GM18907 (cell line): ENCODE measurements around the gene CASTOR1.

Experiments
- ATAC-seq: cut with Tn5 transposase; IDR thresholded peaks from one replicate; pipeline ENCODE4 v1.9.1; 2021; ENCODE audit warnings: mild to moderate bottlenecking, moderate library complexity; ENCODE audit not compliant: unreplicated experiment

Gene CASTOR1

DNA sequence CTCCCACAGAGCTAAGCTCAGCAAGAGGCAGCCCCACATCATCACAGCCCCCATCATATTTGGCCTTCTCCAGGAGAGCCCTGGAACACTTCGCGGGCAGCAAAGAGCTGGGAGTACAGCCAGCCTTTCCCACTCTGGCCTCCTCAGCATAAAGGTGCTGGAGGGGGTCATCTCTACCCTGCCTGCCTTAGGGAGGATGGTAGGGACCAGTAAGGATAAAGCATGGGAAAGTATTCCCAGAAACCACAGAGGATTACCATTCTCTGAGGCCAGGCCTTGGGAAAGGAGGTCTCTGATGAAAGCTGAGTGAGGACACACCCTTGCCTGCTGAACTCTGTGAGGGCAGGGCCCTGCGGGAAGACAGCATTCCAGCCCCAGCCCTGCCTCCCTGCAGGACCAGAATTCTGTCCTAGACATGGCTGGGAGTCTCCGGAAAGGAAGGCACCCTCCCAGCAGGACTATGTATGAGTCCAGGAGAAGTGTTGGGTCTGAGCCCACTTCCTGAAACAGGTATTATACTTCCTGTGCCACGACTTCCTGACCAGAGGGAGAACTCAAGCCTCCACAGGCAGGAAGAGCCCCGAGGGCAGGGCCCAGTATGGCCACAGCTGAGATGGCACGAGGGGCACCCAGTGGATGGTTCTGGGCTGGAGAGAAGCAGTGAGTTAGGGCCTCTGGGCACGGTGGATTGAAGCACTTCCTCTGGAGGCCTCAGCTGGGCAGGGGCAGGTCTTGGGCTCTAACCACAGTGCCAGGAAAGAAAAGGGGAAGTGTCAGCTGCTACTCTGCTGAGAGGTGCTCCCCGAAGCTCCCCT lies 12.9 kb upstream of the CASTOR1 start:
- no peak for ATAC-seq

DNA sequence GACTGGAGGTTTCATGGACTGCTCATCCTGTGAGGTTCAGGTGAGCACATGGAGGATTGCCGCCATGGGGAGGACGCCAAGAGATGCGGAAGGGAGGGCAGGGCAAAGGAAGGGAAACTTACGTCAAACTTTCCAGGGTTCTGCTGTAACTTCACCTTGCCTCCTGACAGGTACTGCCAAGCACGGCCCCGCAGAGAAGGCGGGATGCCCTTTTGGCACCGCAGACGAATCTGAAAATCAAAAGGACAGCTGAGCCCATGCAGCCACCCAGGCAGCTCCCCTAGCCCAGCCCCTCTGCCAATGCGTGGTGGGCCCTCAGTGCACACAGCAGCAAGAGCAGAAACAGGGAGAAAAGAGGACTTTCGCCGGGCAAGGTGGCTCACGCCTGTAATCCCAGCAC lies 10.0 kb upstream of the CASTOR1 start:
- ATAC-seq, result no peak

DNA sequence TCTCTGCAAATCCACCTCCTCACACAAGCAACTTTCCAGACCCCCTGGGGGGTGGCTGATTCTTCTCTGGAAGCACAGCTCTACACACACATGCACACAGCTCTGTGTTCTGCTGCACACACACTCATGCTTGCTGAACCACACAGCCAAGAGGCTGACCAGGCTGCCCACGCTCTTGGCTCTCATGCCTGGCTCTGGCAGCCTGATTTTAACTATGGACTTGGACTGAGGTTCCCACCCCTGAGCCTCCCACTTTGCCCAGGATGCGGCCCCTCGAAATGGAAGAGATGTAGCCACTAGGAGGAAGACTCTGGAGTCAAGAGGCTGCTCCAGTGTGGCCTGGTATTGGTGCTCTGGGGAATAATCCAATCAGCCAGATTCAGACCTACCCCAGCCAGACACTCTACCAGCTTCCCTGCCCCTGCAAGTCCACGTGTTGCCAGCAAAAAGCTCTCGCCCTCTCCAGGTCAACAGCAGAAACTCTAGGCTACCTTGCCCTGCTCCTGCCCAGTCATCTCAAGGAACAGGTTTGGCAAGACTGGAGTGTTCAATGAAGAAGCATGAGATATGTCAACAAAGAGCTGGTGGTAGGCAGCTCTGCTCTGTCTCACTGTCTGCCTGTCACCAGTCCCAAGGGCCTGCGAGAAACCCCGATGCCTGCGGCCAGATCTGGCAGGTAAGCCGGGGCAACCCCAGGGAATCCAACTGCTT lies 8.8 kb upstream of the CASTOR1 start:
- ATAC-seq, result no peak

DNA sequence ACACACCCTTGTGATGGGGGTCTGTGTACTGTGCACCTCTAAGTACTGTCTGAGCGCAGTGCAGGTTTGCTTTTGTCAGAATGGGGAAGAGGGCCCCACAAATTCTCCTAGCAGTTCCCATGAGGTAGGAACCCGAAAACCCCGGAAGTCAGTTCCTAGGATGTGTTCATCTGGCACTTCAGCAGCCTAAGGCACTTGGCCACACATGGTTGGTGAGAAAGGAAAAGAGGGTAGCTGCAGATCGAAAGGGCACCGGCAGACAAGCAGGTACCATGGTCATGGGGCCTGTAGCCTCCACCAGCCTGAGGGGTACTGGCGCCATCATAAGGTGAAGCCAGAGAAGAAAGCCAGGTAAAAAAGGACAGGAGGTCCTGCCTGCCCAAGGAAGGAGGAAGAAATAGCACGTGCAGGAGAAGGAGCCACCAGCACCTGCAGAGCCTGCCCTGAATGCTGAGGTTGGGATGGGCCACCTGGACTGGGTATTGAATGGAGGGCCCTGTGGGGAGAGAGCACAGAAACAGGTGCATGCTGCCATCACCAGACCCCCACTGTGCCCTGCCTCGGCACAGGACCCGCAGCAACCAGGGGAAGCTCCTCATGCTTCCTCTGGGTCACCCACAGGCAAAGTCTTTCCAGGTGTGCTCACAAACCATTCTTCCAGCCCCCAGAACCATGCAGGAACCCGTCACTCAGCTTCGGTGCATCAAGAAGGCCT lies 8.1 kb upstream of the CASTOR1 start:
- no peak for ATAC-seq

DNA sequence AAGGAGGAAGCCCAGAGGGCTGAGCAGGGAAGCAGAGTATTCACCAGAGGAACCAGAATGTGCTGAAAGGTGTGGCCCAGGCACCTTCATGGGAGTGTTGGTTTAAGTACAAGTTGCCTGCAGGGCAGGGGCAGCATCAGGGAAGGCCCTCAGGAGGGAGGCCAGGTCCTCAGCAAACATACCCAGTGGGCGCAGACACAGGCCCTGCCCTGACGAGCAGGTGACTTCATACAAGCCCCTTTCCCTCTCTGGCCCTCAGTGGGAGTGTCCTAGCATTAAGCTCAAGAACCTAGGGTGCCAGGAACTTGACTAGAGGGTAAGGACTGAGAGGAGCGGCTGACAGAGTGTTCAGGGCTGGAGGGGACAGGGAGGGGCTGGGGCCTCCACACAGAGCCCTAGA lies 7.5 kb upstream of the CASTOR1 start:
- ATAC-seq, result no peak

DNA sequence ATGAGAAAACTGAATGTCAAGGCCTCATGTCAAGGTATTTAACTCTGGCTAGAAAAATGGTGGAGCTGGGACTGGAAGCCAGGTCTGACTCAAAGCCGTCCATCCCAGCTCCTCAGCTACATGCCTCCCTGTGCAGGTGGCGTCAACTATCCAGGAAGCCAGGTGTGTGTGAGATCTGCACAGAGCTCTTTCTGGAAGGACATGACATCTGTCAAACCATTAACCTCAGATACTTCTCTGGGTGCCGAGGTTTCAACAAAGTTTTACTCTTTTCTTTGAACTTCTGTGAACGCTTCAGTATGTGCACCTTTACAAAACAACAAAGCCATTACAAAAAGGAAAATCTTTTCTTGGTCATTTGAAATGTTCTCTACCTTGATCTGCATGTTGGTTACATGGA lies 7.0 kb upstream of the CASTOR1 start:
- ATAC-seq, result no peak

DNA sequence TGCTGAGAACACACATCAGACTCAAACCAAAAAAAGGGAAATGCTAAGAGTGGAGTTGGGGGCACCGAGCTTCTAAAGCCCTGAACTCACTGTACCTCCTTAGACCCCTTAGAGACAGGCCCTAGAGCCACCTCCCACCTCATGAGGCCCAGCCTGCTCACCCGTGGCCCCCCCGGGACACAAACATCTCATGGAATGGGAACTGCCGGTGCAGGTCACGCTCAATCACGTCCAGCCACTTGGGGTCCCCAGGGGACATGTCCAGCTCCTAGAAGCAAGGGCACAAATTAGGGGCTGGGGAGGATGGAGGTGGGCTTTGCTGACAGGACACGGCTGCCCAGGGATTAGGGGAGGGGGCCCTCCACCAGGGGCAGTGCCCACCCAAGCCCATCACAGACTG lies 6.3 kb upstream of the CASTOR1 start:
- ATAC-seq, result no peak

DNA sequence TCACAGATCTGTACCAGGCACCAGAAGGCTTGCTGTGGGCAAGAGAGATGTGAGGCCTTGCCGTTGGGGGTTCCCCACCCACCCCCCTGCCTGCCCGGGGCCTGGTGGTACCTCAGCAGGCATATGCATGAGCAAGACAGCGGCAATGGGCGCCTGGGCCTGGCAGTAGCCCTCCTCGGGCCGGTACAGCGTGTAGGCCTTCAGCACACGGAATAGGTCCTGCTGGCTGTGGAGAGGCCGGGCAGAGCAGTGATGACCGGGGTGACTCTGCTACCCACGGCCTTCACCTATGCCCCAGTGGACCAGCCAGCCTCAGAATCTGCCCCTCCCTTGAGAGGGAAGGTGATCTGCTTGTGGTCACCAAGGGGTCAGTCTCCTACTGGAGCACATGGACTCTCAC lies 5.5 kb upstream of the CASTOR1 start:
- no peak for ATAC-seq

DNA sequence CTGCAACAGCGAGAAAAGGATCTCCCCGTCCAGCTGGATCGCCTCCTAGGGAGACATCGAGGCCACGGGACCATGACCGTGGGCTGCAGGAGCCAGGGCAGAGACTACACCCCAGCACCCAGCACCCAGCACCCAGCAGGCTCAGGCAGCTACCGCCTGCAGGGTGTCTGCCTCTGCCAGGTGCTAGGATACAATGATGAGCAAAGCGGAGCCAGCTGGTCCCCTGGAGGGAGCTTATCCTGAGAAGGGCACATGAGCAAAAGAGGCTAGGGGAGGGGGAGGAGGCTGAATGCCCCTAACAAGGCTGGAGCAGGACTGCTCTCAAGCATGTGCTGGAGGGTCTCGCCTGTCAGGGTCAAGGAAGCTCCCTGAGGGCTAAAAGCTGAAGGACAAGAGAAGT lies 4.8 kb upstream of the CASTOR1 start:
- ATAC-seq, result no peak

DNA sequence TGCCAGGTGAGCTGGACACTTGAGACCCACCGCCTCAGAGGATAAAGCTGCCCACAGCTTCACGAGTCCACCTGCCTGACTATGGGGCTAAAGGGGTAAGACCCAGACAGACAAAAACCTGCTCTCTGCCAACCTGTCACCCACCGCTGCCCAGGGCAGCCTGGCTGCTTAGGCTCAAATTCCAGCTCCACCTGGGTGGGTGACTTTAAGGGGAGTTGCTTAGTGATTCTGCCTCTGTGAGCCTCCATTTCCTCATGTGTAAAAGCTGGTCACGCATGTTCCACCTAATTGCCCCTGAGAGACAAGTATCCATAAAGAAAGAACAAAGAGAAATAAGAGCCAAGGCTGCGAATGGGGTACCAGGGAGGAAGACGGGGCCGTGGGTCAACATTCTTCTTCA lies 3.7 kb upstream of the CASTOR1 start:
- no peak for ATAC-seq

DNA sequence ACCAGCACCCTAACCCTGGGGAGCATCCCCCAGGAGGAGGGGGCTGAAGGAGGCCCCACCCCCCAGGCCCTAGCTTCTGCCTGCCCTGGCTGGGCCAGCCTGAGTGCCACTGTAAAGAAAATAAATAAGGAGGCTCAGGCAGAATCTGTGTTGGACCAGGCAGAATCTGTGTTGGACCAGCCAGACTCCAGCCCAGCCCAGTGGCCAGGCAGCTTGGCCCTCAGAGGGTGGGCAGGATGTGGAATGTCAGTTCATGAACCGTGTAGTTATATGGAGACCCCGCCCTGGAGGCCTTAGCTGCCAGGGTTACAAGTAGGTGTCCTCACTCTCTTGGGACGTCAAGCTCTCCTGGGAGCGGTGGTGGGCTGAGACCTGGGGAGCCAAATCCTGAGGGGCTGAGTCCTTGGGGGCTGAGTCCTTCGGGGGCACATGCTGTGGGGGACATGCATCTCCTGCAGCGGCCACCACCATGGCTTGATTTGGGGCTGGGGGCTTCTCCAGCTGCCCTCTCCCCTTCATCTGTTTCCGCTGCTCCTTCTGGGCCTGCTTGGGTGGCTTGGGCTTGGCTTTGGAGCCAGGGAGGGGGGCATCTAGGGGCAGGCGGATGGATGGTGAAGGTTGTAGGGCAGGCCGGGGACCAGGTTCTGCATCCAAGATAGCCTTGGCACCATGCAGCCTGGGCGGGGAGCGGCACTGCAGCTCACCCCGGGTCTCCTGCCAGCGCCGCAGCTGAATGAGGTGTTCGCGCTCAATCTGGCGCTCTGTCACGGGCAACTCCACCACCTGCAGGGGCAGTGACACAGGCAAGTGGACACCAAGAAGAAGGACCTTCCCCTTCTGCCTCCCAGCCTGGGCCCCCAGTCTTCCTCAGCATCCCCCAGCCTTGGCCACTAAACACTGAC lies 3.0 kb upstream of the CASTOR1 start:
- ATAC-seq, result no peak

DNA sequence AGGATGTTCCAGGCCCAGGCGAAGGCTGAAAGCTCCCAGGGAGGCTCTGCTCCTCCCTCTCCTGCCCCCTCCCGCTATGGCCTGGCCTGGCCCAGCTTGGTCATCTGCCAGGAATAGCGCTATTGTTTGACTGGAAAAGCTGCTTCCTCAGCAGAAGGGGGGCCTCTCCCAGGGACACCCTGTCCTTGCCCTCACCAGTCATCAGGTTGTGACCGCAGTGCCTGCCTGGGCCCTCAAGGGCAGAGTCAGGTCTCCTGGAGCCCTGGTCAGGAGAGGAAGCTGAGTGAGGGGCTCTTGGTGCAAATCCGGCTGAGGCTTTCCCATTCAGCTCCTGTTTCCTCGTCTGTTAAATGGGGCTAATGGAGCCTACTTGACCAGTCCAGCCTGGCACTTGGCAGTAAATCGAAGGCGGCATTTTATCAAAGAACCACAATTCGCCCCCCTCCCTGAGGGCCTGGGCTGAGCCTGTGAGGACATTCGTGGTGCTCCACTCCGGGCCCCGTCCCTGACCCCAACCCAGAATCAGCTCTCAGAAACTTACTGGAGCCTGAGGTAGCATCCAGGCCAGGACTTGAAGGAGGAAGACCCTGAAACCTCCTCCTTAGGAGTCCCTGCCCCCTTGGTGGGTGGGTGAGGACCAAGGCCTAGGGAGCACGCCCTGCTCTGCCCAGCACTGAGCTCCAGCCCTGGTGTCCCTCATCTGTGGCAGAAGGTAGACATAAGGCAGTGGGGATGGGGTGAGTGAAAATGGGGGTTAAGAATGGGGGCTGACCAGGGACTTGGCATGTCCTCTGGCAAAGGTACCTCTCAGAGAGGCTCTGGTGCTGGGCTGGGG lies 2.0 kb upstream of the CASTOR1 start:
- ATAC-seq, result no peak

DNA sequence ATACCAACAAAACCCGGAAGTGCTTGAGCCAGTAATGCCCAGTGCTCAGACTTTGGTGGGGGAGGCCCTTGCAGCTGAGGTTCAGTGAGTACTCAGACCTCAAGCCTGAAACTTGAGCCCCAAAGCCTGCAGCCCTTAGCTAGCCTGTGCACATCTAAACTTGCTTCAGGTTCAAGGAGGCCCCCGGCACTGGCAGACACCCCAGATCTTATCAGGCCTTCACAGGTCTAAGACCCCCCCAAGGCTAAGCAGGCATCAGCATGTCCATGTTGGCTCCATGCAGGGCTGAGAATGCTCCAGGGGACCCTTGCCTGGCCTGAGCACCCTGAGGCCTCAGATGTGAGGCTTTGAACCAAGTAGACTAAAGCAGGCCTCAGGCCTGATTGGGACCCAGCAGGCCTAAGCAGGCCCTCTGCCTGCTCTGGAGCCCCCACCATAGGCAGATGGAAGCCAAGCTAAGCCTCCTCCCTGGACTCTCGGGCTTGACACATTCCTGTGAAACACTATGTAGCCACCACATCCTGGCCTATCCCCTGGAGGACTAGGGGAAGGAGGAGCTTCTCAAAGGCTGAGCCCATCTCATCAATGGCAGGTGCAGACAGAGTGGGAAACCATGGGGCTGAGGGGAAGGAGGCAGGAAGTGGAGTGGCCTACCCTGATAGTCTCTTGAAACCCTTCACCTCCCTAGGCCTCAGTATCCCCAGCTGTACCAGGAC lies 1.2 kb upstream of the CASTOR1 start:
- ATAC-seq, result no peak

DNA sequence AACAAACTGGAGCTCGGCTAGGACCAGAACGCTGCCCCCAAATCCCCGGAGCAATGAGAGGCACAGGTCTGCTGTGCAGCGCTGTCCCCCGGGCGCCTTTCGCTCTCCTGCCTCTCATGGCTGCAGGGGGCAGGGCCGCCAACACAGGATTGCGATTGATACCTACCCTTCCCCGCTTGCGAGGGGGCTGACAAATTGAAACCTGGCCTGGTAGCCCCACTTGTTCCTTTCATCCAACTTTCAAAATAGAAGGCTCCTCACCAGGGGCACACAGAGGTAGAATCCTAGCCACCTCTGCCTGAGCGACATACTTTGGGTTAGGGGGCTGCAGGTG lies 642 bp upstream of the CASTOR1 start:
- ATAC-seq, result peak; percentile 23

DNA sequence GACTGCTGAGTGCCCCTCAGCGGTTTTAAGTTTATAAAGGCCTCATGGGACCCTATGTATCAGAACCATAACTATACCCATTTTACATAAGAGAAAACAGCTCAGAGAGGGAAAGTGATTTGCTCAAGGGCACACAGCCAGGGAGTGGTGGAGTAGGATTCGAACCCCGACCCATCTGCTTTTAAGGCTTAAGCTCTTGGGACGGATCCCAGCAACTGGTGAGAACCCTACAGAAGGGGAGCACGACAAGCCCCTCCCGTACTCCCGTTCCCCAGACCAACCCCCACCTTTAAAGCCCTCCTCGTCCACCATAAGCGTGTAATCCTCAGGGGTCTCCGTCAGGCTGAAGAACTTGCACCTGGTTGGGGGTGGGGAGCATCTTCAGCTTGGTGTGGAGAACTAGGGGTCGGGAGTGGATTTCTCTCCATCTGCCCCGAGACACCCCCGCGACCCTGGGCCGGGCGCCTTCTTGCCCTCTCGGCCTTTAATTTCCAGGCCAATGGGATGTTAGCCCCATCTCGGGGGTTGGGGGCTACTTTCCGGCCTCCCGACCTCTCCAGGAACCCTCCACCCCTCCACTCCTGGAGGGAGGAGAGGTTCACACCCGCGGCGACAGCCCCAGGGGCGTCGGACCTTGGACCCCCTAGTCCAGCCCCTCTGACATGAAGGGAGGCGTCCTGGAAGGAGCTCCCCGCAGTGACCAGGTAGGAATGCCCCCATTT lies 725 bp downstream of the CASTOR1 start:
- ATAC-seq, result no peak

DNA sequence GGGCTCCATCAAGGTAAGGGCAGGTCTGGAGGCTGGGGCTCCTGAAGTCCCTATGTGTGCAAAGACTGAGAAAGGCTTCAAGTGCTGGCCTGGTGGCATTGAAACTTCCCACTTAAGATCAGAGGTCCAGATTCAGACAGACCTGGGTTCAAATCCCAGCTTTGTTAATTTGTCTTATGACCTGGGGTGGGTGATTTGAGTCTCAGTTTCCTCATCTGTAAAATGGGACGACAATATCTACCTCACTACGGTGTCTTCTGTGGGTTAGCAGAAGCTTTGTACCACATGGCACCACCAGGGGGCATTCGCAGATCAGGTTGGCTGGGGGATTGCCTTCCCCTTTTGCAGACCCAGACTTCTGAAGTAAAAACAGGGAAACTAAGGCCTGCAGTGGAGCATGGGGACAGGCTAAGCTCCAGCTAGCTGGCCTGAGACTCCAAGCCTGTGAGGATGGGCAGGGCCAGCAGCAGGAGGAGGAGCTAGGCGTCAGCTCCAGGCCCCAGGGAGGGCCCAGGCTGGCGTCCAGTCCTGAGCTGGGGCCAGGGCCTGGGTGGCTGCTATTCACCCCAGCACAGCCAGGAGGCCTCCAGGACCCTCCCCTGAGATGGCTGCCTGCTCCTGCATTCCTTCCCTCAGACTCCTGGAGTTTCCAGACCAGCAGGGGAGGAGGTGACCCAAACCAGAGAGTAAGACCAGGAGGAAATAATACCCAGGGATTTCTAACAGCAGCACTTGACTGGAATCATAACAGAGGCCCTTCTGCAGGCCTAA lies 1.5 kb downstream of the CASTOR1 start:
- no peak for ATAC-seq

DNA sequence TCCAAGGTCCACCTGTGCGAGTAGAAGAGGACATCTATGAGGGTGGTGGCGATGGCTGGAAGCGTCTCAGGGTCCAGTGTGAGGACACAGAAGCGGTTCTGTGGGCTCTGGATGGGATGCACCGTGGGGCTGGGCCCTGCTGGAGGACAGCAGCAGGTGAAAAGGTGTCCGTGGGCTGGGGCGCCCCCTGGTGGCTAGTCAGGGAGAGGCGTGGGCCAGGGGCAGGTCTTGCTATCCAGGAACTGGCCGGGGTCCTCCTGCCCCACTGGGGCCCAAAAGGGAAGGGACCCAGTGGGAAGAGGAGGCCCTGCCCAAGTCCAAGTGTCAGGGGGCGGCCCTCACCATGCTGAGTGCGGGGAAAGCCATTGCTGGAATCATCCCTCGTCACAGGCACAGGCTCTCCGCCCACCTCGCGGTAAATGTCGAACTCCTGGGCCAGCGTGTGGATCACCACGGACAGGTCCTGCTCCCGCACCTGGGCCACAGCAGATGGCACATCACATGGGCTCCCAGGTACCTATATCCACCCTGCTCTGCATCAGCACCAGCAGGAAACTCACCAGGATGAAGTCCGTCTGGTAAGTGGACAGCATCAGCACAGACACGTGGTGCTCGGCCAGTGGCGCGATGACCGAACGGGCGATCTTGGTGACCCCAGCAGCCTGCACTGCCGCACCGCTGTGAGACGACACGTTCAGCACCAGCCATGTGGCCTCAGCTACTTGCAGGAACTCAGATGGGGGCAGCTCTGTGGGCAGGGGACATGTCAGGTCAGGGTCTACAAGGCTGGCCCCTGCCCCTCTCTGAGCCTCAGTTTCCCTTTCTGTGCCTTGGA lies 2.3 kb downstream of the CASTOR1 start:
- no peak for ATAC-seq
